GM12892 (cell line): ENCODE measurements around the gene NHLRC4.

Experiments
- DNase-seq: peaks from one replicate; pipeline ENCODE4 v3.0.0; 2011; ENCODE audit not compliant: insufficient read length
- FAIRE-seq: peaks from 2 replicates; lab custom pipeline; 2011; peaks lifted over from hg19 to GRCh38; lab: Jason Lieb, UNC
- POLR2A ChIP-seq: IDR thresholded peaks from 2 replicates; pipeline ENCODE4 v1.6.1; 2011; ENCODE audit warnings: low read depth, low read length, control low read depth
- POLR2AphosphoS5 ChIP-seq: IDR thresholded peaks from 2 replicates; pipeline ENCODE4 v1.6.1; 2011; ENCODE audit warnings: low read depth, low read length, control low read depth
- TAF1 ChIP-seq: IDR thresholded peaks from 2 replicates; pipeline ENCODE4 v1.6.1; 2011; ENCODE audit warnings: low read depth, mild to moderate bottlenecking, control low read depth, low read length, borderline replicate concordance

NHLRC4 gene

GRCh38 chr16:603933-604332 lies 37.1 kb downstream of the NHLRC4 start:
- no peak for FAIRE-seq
- no peak for DNase-seq
- TF ChIP-seq POLR2AphosphoS5 (no peak), TAF1 (no peak), POLR2A (no peak)

DNA sequence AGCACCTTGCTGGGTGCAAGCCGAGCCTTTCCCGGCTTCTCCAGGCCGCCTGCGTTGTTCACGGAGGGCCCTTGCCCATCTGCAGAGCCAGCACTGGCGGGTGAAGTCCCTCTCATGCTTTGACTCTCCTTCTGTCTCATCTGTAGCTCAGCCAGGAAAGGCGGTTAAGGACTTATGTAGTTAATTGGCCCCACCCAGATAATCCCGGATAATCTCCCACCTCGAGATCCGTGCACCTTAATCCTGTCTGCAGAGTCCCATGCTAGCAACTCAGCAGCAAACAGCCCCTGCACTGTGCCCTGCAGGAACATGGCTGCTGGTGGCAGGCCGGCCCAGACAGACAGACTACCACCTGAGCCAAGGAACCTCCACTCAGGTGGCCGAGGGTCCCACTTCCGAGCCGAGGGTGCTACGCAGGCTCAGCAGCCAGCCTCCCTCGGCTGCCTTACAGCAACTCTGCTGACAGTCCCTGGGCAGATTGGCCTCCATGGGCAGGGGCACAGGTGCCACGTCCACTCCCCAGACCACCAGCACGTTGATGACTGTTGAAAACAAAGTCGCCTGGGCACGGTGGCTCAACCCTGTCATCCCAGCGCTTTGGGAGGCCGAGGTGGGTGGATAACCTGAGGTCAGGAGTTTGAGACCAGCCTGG lies 40.0 kb downstream of the NHLRC4 start:
- no peak for FAIRE-seq
- TF ChIP-seq TAF1 (no peak), POLR2A (no peak), POLR2AphosphoS5 (no peak)
- no peak for DNase-seq

DNA sequence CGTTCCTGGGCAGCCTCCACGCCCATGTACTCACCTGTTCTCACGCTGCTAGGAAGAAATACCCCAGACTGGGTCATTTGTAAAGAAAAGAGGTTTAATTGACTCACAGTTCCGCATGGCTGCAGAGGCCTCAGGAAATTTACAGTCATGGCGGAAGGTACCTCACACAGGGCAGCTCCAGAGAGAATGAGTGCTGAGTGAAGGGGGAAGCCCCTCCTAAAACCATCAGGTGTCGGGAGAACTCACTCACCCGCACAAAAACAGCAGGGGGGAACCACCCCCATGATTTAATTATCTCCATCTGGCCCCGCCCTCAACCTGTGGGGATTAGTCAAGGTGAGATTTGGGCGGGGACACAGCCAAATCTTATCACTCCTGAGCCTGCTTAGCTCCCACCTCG lies 41.2 kb downstream of the NHLRC4 start:
- DNase-seq, result no peak
- no peak for FAIRE-seq
- TF ChIP-seq TAF1 (no peak), POLR2AphosphoS5 (no peak), POLR2A (no peak)

- no peak for FAIRE-seq
- DNase-seq, result no peak
- no peak for TF ChIP-seq TAF1
- TF ChIP-seq POLR2A, result no peak
- TF ChIP-seq POLR2AphosphoS5, result no peak
These were observed 42.5 kb downstream of the NHLRC4 start for GRCh38 chr16:609316-609715.

DNA sequence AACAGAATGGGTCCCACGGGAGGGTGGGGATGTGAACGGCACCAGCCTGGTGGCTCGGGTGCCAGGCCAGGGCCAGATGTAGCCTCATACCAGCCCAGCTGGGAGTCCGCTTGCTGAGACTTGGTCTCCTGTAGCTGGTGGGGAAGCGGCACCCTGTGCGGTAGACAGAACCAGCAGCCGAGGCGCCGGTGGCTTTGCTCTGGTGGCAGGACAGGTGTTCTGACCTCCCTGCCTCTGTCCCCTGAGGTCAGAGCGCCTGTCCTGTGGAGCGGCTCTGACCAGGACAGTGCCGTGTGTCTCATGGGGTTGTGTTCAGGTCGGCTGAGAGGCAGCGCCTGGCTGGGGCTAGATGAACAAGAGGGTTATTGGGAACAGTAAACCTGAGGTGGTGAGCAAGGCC lies 43.2 kb downstream of the NHLRC4 start:
- FAIRE-seq, result no peak
- no peak for DNase-seq
- TF ChIP-seq POLR2A, result no peak
- TF ChIP-seq POLR2AphosphoS5, result no peak
- no peak for TF ChIP-seq TAF1

DNA sequence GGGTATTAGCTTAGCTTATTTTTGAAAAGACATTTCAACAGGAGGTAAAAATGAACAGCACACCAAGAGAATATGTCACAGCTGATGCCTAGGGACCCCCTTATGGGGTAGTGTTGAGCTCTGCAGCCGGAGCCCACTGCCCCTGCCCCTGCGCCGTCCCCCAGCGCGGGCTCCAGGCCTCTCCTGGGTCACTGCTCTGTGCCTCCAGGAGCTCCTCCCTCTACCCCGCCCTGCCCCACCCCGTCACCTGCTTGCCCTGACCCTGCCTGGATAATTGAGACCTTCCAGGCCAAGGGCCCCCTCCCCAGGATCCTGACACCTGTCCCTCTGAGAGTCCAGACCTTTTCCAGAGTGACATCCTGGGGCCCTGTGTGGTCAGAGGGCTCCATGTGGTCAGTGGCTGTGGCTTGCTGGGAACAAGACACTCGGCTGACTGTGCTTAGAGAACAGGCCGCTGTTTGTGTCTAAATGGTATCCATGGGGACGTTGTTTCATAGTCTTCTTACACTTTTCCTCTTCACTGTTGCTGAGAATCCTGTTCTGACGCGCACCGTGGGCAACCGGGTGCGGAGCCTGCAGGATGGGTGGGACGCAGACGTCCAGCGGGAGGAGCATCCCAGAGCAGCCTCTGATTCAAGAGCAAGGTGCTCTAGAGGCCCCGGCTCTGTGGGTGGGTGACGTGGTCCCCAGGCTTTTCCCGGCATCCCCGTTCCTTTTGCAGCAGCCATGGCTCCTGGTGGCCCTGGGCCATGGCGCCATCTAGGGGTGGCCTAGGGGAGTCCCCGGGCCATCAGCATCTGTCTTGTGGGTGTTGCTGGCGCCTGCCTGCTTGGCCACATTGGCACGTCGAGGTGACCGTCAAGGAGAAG lies 43.9 kb downstream of the NHLRC4 start:
- DNase-seq (no peak), FAIRE-seq (no peak)
- no peak for TF ChIP-seq POLR2A
- no peak for TF ChIP-seq POLR2AphosphoS5
- TF ChIP-seq TAF1, result no peak

GRCh38 chr16:615122-615521 lies 48.3 kb downstream of the NHLRC4 start:
- peak; percentile 65 for FAIRE-seq
- TF ChIP-seq POLR2A (no peak), TAF1 (no peak), POLR2AphosphoS5 (no peak)
- no peak for DNase-seq

GRCh38 chr16:616733-617586 lies 50.2 kb downstream of the NHLRC4 start:
- FAIRE-seq, result no peak
- DNase-seq, result no peak
- TF ChIP-seq POLR2AphosphoS5 (no peak), TAF1 (no peak), POLR2A (no peak)

DNA sequence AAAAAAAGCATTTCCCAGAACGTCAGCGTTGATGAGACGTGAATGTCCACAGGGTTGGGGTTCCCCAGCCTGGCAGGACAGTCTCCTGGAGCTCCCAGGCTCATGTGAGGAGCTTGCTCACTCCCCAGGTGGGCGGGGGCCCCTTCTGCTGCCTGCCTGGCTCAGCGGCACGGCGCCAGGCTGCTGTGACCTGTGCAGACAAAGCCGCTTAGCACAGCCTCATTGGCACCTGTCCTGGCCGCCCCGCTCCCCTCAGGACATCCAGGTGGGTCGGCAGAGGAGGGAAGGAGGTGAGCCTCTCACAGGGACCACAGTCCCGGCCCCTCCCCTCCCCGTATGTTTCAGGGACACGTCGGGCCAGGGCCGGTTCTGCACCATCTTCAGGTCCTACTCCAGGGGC lies 51.0 kb downstream of the NHLRC4 start:
- TF ChIP-seq POLR2AphosphoS5 (no peak), TAF1 (no peak), POLR2A (no peak)
- DNase-seq (no peak), FAIRE-seq (no peak)
